Measurements from ENCODE around the gene NSD1. TPM values are rescaled to one million over a fixed set of nuclear protein-coding genes. Genes with fewer than 3 reads are reported as not detected.

NSD1 gene
- polyA plus RNA-seq, 1 donor from 2014 or later: 12.8 TPM

DNA sequence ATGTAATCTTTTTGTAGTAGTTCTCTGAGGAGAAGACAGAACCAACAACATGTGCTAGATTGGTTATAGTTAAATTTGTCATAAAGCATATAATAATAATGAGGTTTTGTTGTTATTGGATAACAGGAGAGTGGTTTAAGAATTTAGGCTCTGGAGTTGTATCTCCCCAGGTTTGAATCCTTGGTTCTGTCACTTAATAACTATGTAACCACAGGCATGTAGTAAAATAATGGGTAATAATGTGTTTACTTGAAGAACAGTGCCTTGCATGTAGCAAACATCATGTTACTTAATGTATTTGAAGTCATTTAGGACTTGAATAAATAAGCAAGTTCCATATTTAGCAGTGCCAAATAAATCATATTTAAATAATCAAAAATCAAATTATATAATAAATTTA, 55.8 kb downstream of the NSD1 start:
- no peak overlapping the region for H3K4me2 ChIP-seq (ENCODE audit: low read length)
- H2AFZ ChIP-seq (ENCODE audit: low read depth, low read length): no peak overlapping the region

DNA sequence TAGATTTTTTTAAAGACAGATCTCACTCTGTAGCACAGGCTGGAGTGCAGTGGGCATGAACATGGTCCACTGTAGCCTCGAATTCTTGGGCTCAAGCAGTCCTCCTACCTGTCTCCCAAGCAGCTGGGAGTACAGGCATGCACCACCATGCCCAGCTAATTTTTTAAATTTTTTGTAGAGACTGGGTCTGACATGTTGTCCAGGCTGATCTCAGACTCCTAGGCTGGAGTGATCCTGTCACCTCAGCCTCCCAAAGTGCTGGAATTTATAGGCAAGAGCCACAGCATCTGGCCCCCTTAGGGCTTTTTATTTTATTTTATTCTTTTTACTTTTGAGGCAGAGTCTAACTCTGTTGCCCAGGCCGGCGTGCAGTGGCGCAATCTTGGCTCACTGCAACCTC, 56.4 kb downstream of the NSD1 start:
- Histone ChIP-seq H3K79me2 (replicated peaks; ENCODE audit: insufficient read depth, low read length) (peaks cover 13% of the 10 kb centered on the region), H4K20me1 (ENCODE audit: insufficient read depth) (no peaks in the 10 kb centered on the region)
- no peak for TF ChIP-seq POLR2AphosphoS5 (IDR thresholded peaks at IDR 0.05)
- TF ChIP-seq TAF1 (IDR thresholded peaks at IDR 0.05; ENCODE audit: low read depth): no peak
- no peak for TF ChIP-seq RAD21 (conservative IDR thresholded peaks at IDR 0.05)
- no peak for TF ChIP-seq MXI1 (conservative IDR thresholded peaks at IDR 0.05; ENCODE audit: poor library complexity, severe bottlenecking)
- no peak for TF ChIP-seq SMC3 (conservative IDR thresholded peaks at IDR 0.05; ENCODE audit: poor library complexity)
- no peak for TF ChIP-seq EZH2 (IDR thresholded peaks at IDR 0.05; ENCODE audit: borderline replicate concordance, insufficient read depth, low read length, poor library complexity, severe bottlenecking)
- TF ChIP-seq, protein P1, sequence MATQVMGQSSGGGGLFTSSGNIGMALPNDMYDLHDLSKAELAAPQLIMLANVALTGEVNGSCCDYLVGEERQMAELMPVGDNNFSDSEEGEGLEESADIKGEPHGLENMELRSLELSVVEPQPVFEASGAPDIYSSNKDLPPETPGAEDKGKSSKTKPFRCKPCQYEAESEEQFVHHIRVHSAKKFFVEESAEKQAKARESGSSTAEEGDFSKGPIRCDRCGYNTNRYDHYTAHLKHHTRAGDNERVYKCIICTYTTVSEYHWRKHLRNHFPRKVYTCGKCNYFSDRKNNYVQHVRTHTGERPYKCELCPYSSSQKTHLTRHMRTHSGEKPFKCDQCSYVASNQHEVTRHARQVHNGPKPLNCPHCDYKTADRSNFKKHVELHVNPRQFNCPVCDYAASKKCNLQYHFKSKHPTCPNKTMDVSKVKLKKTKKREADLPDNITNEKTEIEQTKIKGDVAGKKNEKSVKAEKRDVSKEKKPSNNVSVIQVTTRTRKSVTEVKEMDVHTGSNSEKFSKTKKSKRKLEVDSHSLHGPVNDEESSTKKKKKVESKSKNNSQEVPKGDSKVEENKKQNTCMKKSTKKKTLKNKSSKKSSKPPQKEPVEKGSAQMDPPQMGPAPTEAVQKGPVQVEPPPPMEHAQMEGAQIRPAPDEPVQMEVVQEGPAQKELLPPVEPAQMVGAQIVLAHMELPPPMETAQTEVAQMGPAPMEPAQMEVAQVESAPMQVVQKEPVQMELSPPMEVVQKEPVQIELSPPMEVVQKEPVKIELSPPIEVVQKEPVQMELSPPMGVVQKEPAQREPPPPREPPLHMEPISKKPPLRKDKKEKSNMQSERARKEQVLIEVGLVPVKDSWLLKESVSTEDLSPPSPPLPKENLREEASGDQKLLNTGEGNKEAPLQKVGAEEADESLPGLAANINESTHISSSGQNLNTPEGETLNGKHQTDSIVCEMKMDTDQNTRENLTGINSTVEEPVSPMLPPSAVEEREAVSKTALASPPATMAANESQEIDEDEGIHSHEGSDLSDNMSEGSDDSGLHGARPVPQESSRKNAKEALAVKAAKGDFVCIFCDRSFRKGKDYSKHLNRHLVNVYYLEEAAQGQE (IDR thresholded peaks at IDR 0.05; ENCODE audit: borderline replicate concordance): no peak
- no peak for TF ChIP-seq CTCF (IDR thresholded peaks at IDR 0.05; ENCODE audit: poor library complexity, severe bottlenecking)
- TF ChIP-seq EP300 (conservative IDR thresholded peaks at IDR 0.05; ENCODE audit: poor library complexity, severe bottlenecking): no peak

More for the DNA sequence above, 55.8 kb downstream of the NSD1 start:
- H3K4me3 ChIP-seq (ENCODE audit: low read length): no peak overlapping the region
- H3K79me2 ChIP-seq (replicated peaks; ENCODE audit: insufficient read depth, low read length): peaks cover 13% of the 10 kb centered on the region
- H3K9me3 ChIP-seq (ENCODE audit: low read length): no peaks in the 10 kb centered on the region
- no peaks in the 10 kb centered on the region for H3K27me3 ChIP-seq (ENCODE audit: insufficient read depth, low read depth, low read length)
- no peaks in the 10 kb centered on the region for H3K9me2 ChIP-seq (ENCODE audit: insufficient read depth, low read length)
- H3K9ac ChIP-seq (ENCODE audit: low read length): no peak overlapping the region
- H4K20me1 ChIP-seq (ENCODE audit: insufficient read depth): no peaks in the 10 kb centered on the region
- no peaks in the 10 kb centered on the region for H3K36me3 ChIP-seq (ENCODE audit: insufficient read depth, low read length)
- no peak overlapping the region for H3K27ac ChIP-seq (ENCODE audit: low read length)
- no peaks in the 10 kb centered on the region for H3F3A ChIP-seq (ENCODE audit: insufficient read depth, low read length, poor library complexity, severe bottlenecking)
- no peak for TF ChIP-seq SMC3 (conservative IDR thresholded peaks at IDR 0.05; ENCODE audit: poor library complexity)
- TF ChIP-seq MXI1 (conservative IDR thresholded peaks at IDR 0.05; ENCODE audit: poor library complexity, severe bottlenecking): no peak
- TF ChIP-seq EP300 (conservative IDR thresholded peaks at IDR 0.05; ENCODE audit: poor library complexity, severe bottlenecking): no peak
- TF ChIP-seq EZH2 (IDR thresholded peaks at IDR 0.05; ENCODE audit: borderline replicate concordance, insufficient read depth, low read length, poor library complexity, severe bottlenecking): no peak
- TF ChIP-seq, protein P1 (IDR thresholded peaks at IDR 0.05; ENCODE audit: borderline replicate concordance): no peak
- TF ChIP-seq TAF1 (IDR thresholded peaks at IDR 0.05; ENCODE audit: low read depth): no peak
- TF ChIP-seq CTCF (IDR thresholded peaks at IDR 0.05; ENCODE audit: poor library complexity, severe bottlenecking): no peak
- no peak for TF ChIP-seq POLR2AphosphoS5 (IDR thresholded peaks at IDR 0.05)
- TF ChIP-seq RAD21 (conservative IDR thresholded peaks at IDR 0.05): no peak

More for the DNA sequence above, 56.4 kb downstream of the NSD1 start:
- Histone ChIP-seq H3K27me3 (ENCODE audit: insufficient read depth, low read depth, low read length) (no peaks in the 10 kb centered on the region), H3K36me3 (ENCODE audit: insufficient read depth, low read length) (no peaks in the 10 kb centered on the region), H3K4me3 (ENCODE audit: low read length) (no peak overlapping the region), H3K4me2 (ENCODE audit: low read length) (no peak overlapping the region), H3K27ac (ENCODE audit: low read length) (no peak overlapping the region), H3K9me3 (ENCODE audit: low read length) (no peaks in the 10 kb centered on the region), H3F3A (ENCODE audit: insufficient read depth, low read length, poor library complexity, severe bottlenecking) (no peaks in the 10 kb centered on the region), H3K9ac (ENCODE audit: low read length) (no peak overlapping the region), H3K9me2 (ENCODE audit: insufficient read depth, low read length) (no peaks in the 10 kb centered on the region), H2AFZ (ENCODE audit: low read depth, low read length) (no peak overlapping the region)

All from neural cell (in vitro differentiated cells).